GM19238 (cell line): ENCODE results near the gene CACNB3.
A peak's percentile ranks its signal among the peaks of the same experiment; 100 is the strongest.

Experiments used
- DNase-seq: peaks from one replicate; pipeline ENCODE4 v3.0.0; 2011; ENCODE audit warnings: low spot score; ENCODE audit not compliant: insufficient read length

Gene CACNB3

DNA sequence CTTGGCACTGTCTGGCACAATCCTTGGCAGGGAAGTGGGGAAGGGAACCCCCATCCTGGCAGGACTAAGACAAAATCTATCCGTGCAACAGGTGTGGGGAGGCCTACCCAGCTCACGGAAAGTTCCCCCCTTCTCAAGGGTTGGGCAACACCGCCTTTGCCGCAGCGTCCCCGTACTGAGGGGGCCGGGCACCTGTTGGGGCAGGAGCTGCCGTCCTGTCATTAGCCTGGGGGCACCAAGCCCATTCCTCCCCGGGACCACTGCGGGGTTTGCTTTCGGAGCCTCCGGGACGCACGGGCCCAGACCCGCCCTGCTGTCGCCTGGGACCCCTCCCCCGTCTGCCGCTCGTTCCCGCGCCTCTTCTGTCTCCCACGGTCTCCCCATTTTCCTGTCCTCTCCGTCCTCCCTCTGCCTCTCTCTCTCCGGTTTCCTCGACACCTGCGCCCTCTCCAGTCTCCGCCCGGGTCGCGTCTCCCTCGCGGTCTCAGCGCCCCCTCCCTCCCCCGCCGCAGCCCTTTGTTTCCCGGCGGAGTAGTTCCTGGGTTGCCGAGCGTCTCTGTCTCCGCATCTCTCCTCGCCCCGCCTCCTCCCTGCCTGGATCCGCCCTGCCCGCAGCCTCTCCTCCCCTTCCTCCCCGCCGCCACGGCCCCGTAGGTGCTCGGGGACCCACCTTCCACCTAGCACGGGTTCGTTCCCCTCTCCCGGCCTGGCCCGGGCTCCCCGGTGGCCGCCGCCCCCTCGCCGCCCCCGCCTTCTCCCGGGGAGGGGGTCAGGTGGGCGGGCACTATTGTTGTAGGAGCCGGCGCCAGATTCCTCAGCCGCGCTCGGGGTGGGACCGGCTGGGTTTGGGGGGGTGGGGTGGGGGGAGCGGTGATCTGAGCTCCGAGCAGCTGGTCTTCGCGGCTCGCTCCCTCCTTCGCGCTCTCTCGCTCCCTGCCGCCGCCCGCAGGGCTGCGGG, at the start of gene CACNB3:
CACNB3 (plus strand) TSS at position 624 of the 958 bp plus-strand sequence. CDS start 434 bp downstream, outside the sequence.
- DNase-seq = peak; percentile 75

- DNase-seq = no peak
Observed at GRCh38 chr12:48768736-48769135, 49.6 kb upstream of the CACNB3 start.

DNA sequence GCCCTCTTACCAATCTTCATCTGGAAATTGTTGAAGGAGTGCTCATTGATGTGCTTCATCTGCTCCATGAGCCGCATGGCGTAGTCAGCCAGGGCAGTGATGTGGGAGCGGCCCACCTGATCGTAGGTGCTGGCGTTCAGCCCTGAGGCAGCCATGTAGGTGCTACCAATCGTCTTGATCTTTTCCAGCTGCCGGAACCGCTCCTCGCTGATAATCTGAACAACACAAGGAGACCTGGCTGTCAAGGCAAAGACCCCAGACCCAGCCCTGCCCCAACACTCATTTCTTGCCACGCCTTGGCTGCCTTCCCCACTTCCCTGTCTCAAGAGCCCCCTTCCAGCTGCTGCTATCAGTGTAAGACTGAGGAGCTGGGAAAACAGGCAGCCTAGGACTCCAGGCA, 47.5 kb upstream of the CACNB3 start:
- DNase-seq = no peak

GRCh38 chr12:48771588-48772112, 46.6 kb upstream of the CACNB3 start:
- DNase-seq = no peak

DNA sequence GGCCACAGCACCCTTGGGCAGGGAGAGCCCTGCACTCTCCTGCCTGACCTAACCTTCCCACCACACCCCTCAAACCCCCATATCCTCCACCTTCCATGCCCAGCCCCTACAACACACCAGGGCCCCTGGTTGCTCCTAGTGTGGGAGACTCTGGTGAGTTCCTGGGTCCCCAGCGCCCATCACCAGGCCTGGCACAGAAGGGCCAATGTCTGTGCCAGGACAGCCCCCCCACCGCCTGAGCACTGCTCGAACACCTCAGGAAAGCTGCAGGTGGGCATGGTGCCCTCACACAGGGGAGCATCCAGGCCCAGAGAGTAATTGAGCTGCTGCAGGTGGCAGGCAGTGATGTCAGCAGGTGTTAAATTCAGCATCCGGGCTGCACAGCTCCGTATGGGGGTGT, 44.6 kb upstream of the CACNB3 start:
- DNase-seq = no peak

- DNase-seq = no peak
Observed at GRCh38 chr12:48774516-48774915, 43.8 kb upstream of the CACNB3 start.

DNA sequence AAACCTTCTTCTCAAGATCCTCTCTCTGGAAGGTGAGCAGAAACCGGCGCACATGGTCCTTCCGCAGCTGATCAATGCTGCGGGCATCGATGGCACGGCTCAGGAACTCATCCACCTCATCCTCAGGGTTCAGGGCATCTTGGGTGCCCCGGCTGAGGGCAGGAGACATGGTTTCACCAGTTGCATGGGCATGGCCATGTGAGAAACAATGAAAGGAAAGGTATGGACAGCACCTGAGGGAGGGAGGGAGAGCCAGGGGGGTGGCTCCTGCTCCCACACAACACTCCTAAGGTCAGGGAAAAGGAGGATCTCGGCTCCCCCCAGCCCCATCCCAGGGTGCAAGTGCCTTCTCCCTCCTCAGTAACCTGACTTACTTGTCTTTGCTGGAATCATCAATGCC, 43.0 kb upstream of the CACNB3 start:
- no peak for DNase-seq

DNA sequence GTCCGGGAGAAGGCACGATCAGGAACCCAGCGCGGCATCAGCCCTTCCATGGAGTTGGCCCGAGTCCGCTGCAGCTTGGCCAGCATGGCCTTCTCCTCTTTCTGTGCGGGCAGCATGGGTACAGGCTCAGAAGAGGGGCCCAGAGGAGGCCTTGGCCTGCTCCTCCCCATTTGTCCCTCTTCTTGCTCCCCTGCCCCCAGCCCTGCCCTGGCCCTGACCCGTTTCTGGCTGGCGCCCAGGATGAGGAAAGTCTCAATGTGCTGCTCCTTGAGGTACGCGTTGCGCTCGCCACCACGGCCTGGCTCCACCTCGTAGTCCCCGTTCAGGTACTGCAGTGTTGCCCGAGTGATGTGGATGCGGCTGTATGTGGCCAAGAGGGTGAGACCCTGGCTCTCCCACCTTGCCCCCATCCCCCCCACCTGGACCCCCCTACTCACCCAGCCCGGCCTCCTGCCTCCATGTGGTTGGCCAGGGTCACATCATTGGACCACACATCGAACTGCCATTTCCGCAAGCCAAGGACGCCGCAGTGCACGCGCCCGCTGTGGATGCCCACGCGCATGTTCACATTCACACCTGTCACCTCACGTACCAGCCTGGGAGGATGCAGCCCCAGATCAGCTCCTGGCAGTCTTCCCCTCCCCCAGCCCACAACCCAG, 42.2 kb upstream of the CACNB3 start:
- no peak for DNase-seq

- DNase-seq = no peak
Observed at GRCh38 chr12:48776956-48777355, 41.3 kb upstream of the CACNB3 start.

- DNase-seq = no peak
Observed at GRCh38 chr12:48777501-48778400, 40.5 kb upstream of the CACNB3 start.

- no peak for DNase-seq
Observed at GRCh38 chr12:48779869-48780268, 38.4 kb upstream of the CACNB3 start.

DNA sequence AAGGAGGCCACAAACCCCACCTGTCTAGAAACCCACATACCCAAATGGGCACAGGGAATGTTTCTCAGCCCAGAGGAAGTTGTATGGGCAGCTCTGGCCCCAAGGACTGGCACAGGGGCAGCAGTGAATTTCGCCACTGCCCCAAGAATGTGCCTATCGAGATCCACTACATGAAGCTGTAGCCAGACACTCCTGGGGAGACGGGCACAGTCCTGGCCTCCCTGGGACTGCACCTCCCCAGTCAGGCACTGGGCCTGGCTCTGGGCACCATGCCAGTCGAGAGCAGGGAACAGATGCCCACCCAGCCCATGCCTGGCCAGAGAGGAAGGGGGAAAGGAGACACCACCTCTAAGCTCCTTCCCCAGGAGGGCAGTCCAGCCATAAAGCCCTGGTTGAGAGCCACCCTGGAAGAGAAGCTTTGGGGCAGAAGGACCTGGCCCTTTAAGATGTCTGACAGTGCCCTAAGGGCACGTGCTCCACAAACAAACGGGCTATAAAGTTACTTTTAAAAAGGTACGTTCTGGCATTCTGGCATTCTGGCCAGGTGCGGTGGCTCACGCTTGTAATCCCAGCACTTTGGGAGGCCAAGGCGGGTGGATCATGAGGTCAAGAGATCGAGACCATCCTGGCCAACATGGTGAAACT, 37.8 kb upstream of the CACNB3 start:
- no peak for DNase-seq

GRCh38 chr12:48781750-48782456, 36.4 kb upstream of the CACNB3 start:
- no peak for DNase-seq

DNA sequence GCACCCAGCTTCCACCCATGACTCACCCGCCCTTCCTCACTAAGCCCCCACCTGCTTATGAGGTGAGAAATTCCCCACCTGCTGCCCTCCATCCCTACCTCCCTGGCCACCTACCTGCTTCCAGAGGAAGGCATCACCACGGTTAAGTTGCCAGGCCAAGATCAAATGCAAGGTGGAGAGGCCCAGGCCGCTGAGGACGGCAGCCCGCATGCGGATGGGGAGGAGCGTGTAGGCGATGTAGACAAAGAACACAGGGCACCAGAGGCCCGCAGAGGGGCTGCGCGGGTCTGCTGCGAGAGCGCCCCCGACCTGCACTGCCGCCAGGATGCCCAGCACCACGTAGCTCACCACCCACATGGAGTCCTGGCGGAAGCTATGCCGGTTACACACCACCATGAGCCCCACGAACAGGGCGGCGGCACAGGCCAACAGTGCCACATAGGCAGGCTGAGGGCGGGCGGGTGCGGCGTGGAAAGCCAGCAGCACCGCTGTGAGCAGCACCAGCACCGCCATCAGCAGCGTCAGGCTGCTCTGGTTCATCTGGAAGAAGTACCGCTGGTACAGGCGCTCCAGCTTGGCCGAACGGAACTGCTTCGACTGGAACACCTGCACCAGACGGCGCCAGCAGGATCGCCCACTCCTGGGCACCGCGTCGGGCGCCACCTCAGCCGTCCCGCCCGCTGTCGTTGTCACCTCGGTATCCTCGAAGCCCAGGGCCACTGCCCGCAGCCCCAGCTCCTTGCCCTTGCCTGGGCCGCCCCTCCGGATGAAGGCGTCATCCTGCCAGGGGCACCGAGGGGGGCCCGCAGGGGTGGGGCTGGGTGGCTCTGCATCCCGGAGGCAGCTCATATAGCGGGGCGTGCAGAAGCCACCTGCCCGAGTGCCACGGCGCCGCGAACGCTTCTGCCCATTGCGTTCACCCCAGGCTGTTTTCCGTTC, 35.6 kb upstream of the CACNB3 start:
- no peak for DNase-seq

- no peak for DNase-seq
Observed at GRCh38 chr12:48783432-48783831, 34.9 kb upstream of the CACNB3 start.

DNA sequence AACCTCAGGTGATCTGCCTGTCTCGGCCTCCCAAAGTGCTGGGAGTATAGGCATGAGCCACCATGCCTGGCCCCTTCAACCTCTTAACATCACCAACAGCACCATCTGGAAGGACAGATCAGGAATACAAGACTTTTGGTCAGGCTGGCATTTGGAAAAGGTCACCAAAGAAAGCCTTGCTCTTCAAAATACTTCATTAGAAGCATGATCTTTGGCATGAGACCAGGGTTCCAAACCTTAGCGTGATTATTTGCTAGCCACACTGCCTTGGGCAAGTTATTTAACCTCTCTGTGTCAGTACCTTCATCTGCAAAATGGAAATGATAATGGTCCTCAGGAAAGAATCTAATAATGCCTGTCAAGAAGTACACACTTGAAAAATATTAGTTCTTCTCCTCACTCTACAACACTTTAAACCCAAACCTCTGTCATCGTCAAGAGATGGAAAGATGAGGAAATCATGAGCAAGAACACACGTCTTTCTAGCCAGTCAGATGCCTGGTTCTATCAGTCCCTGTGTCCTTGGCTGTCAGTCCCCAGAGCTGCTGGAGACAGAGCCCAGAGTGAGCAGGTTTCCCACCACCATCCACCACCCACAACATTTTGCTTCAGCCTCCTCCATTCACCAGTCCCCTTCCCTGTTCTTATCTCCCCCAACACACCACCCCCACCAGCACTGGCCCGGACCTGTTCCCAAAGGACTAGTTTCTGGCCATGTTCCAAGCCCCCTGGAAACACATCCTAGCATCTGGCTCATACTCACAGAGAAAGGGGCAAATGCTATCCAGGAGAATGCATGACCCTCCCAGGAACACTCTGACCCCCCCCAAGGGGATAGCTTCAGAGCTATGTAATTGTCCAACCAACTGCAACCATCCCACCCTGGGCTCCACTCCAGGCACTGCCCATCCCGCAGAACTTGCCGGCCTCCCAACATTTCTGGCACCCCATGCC, 31.4 kb upstream of the CACNB3 start:
- DNase-seq = no peak

DNA sequence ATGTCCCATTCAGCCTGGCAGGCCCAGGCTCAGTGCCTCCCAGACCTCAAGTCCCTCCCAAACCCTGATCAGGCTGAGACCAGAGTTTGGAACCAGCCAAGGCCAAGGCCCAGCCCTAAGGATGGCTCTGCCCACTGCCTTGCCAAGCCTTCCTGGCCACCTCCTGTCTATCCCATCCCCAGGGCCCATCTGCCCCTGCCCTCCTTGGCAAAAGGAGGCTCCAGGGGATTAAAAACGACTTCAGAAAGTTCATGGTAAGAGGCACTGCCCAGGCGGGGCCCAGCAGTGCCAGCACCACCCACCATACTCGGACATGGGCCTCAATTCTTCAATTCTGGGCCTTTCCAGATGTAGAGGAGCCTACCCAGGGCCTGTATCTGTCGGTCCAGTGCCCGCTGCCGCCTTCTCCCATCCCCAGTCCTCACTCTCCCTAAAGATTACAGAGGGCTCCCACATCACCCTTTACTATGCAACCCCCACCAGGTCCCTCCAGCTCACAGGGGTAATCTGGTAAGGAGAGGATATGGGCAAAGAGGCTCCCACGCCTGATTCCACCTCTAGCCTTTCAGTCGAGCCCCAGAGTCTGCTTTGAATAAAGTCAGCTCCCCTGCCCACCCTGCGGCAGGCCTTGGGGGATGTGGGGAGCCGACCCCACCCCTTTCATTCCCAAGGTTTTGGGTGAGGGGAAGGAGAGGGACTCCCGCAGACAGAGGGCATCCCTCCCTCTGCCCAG, 30.3 kb upstream of the CACNB3 start:
- no peak for DNase-seq
